Neural cell (in vitro differentiated cells): Measurements from ENCODE around the gene PRICKLE2. TPM values are rescaled to one million over a fixed set of nuclear protein-coding genes. Genes with fewer than 3 reads are reported as not detected.

Source experiments
- H2AFZ ChIP-seq: fragments of 200-600, 300-800 bp; sonication (generic), shearing (Covaris generic); 2 replicates; pipeline ENCODE4 v1.6.0; 2014; ENCODE audit warnings: low read depth, mild to moderate bottlenecking, antibody characterized with exemption, low read length, moderate library complexity
- H3F3A ChIP-seq: fragments of 200-600 bp; shearing (Covaris generic); 2 replicates; pipeline ENCODE4 v1.6.1; 2016; ENCODE audit warnings: mild to moderate bottlenecking, moderate library complexity, mixed read lengths, antibody characterized with exemption, low read length; ENCODE audit not compliant: insufficient read depth, poor library complexity, severe bottlenecking
- H3K27ac ChIP-seq: fragments of 200-600, 300-800 bp; sonication (generic), shearing (Covaris generic); 2 replicates; pipeline ENCODE4 v1.5.1; 2014; ENCODE audit warnings: mild to moderate bottlenecking, low read length, moderate library complexity
- H3K27me3 ChIP-seq: fragments of 300-800, 200-600 bp; sonication (generic), shearing (Covaris generic); 2 replicates; pipeline ENCODE4 v1.6.0; 2014; ENCODE audit warnings: mild to moderate bottlenecking, low read depth, low read length, moderate library complexity; ENCODE audit not compliant: insufficient read depth
- H3K36me3 ChIP-seq: fragments of 300-800, 200-600 bp; sonication (generic), shearing (Covaris generic); 2 replicates; pipeline ENCODE4 v1.5.1; 2014; ENCODE audit warnings: mild to moderate bottlenecking, antibody characterized with exemption, low read length, moderate library complexity; ENCODE audit not compliant: insufficient read depth
- H3K4me2 ChIP-seq: fragments of 300-800, 200-600 bp; sonication (generic), shearing (Covaris generic); 2 replicates; pipeline ENCODE4 v1.6.0; 2014; ENCODE audit warnings: mild to moderate bottlenecking, low read length
- H3K4me3 ChIP-seq: fragments of 300-800, 200-600 bp; sonication (generic), shearing (Covaris generic); 2 replicates; pipeline ENCODE4 v1.5.1; 2014; ENCODE audit warnings: mild to moderate bottlenecking, low read length, moderate library complexity
- H3K79me2 ChIP-seq: fragments of 200-600 bp; shearing (Covaris generic); replicated peaks from 2 replicates; pipeline ENCODE4 v1.6.0; 2014; ENCODE audit warnings: mild to moderate bottlenecking, low read length, moderate library complexity; ENCODE audit not compliant: insufficient read depth
- H3K9ac ChIP-seq: fragments of 300-800, 200-600 bp; sonication (generic), shearing (Covaris generic); 2 replicates; pipeline ENCODE4 v1.6.1; 2016; ENCODE audit warnings: mild to moderate bottlenecking, low read length, mixed read lengths
- H3K9me2 ChIP-seq: fragments of 200-600 bp; shearing (Covaris generic); 2 replicates; pipeline ENCODE4 v1.6.1; 2016; ENCODE audit warnings: mild to moderate bottlenecking, low read length, mixed read lengths; ENCODE audit not compliant: insufficient read depth
- H3K9me3 ChIP-seq: fragments of 200-600, 300-800 bp; sonication (generic), shearing (Covaris generic); 2 replicates; pipeline ENCODE4 v1.6.1; 2016; ENCODE audit warnings: mild to moderate bottlenecking, mixed run types, low read length, moderate library complexity, mixed read lengths
- H4K20me1 ChIP-seq: fragments of 200-600 bp; shearing (Covaris generic); 2 replicates; pipeline ENCODE4 v1.6.1; 2016; ENCODE audit warnings: mild to moderate bottlenecking, mixed run types; ENCODE audit not compliant: insufficient read depth
- CTCF ChIP-seq: fragments of 450-650 bp; IDR thresholded peaks from 2 replicates; pipeline ENCODE4 v1.5.1; 2014; ENCODE audit warnings: antibody characterized with exemption, mild to moderate bottlenecking, moderate library complexity; ENCODE audit not compliant: poor library complexity, severe bottlenecking
- EP300 ChIP-seq: fragments of 450-650 bp; conservative IDR thresholded peaks from 2 replicates; pipeline ENCODE4 v1.6.1; 2014; ENCODE audit warnings: antibody characterized with exemption, mild to moderate bottlenecking, moderate library complexity; ENCODE audit not compliant: poor library complexity, severe bottlenecking
- EZH2 ChIP-seq: fragments of 200-600, 300-800 bp; shearing (Covaris generic), sonication (generic); IDR thresholded peaks from 2 replicates; pipeline ENCODE4 v1.6.1; 2014; ENCODE audit warnings: antibody characterized with exemption, low read length, borderline replicate concordance, mild to moderate bottlenecking; ENCODE audit not compliant: insufficient read depth, poor library complexity, severe bottlenecking
- MXI1 ChIP-seq: fragments of 450-650 bp; conservative IDR thresholded peaks from 2 replicates; pipeline ENCODE4 v1.6.1; 2014; ENCODE audit warnings: antibody characterized with exemption, mild to moderate bottlenecking; ENCODE audit not compliant: poor library complexity, severe bottlenecking
- POLR2AphosphoS5 ChIP-seq: IDR thresholded peaks from 2 replicates; pipeline ENCODE4 v1.6.1; 2012
- RAD21 ChIP-seq: fragments of 450-650 bp; conservative IDR thresholded peaks from 2 replicates; pipeline ENCODE4 v1.6.1; 2014; ENCODE audit warnings: antibody characterized with exemption, mild to moderate bottlenecking, moderate library complexity
- REST ChIP-seq: IDR thresholded peaks from 2 replicates; pipeline ENCODE4 v1.6.1; 2012; ENCODE audit warnings: borderline replicate concordance
- TAF1 ChIP-seq: IDR thresholded peaks from 2 replicates; pipeline ENCODE4 v1.6.1; 2012; ENCODE audit warnings: low read depth
- polyA plus RNA-seq: library from polyadenylated mRNA; depleted of rRNA; stranded (reverse); fragments of >200 nt; gene quantifications from 2 replicates; pipeline ENCODE4 v1.2.3, GENCODE V29; 2014

The PRICKLE2 gene
- polyA plus RNA-seq, 1 donor from 2014 or later: 8.7 TPM

- no peak overlapping the region for H3K27ac ChIP-seq
- H3K9me2 ChIP-seq: no peaks in the 10 kb centered on the region
- no peak overlapping the region for H3K4me3 ChIP-seq
Observed at GRCh38 chr3:64109438-64109837, 115.8 kb downstream of the PRICKLE2 start.

GRCh38 chr3:64108784-64109317 lies 116.4 kb downstream of the PRICKLE2 start:
- H4K20me1 ChIP-seq: no peaks in the 10 kb centered on the region
- no peak overlapping the region for H3K9ac ChIP-seq
- no peaks in the 10 kb centered on the region for H3K9me3 ChIP-seq
- H3K36me3 ChIP-seq: no peaks in the 10 kb centered on the region
- no peak overlapping the region for H3K27ac ChIP-seq
- no peaks in the 10 kb centered on the region for H3K27me3 ChIP-seq
- no peak overlapping the region for H2AFZ ChIP-seq
- H3K4me3 ChIP-seq: no peak overlapping the region
- no peaks in the 10 kb centered on the region for H3F3A ChIP-seq
- H3K9me2 ChIP-seq: no peaks in the 10 kb centered on the region
- no peak overlapping the region for H3K4me2 ChIP-seq
- H3K79me2 ChIP-seq: no peaks in the 10 kb centered on the region
- TF ChIP-seq TAF1 (no peak), MXI1 (no peak), EZH2 (no peak), CTCF (no peak), RAD21 (no peak), POLR2AphosphoS5 (no peak), REST (no peak)

More at GRCh38 chr3:64109438-64109837, 115.8 kb downstream of the PRICKLE2 start:
- no peaks in the 10 kb centered on the region for H3K79me2 ChIP-seq
- H3K4me2 ChIP-seq: no peak overlapping the region
- H3K27me3 ChIP-seq: no peaks in the 10 kb centered on the region
- no peak overlapping the region for H2AFZ ChIP-seq
- no peaks in the 10 kb centered on the region for H3F3A ChIP-seq
- H4K20me1 ChIP-seq: no peaks in the 10 kb centered on the region
- H3K9me3 ChIP-seq: no peaks in the 10 kb centered on the region
- H3K9ac ChIP-seq: no peak overlapping the region
- H3K36me3 ChIP-seq: no peaks in the 10 kb centered on the region
- TF ChIP-seq EP300 (no peak), CTCF (no peak), EZH2 (no peak), TAF1 (no peak), REST (no peak), POLR2AphosphoS5 (no peak)
